ENCODE results near the gene RBPMS2.
"Not testable (repeated sequence)": the region's sequence is repeated elsewhere in the genome, so short reads cannot be mapped to it uniquely, and the experiment has no call there.

The RBPMS2 gene

DNA sequence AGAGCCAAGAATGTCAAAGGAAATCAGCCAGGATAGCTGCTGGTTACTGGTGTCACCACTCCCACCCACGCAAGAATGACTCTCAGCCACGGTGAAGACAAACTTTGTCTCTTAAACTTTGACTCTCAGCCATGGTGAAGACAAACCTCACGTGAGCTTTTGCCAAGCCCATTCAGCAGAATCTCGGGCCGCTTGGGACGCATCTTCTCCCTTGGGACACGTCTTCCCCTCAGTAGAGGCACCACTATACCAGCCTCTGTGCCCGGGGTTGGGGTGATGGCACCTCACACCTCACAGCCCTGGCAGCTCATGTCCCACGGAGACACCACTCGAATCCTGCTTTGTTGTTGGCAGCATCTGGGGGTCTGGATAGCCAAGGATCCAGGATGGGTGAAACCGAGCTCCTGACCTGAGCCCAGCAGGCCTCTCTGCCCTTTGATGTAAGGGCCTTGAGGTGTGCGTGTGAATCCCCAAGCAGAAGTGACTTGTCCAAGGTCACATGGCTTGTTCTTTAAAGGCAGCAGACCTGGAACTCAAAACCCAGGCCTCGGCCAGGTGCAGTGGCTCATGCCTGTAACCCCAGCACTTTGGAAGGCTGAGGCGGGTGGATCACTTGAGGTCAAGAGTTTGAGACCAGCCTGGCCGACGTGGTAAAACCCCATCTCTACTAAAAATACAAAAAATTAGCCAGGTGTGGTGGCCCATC, 21.8 kb downstream of the RBPMS2 start:
- no peak for DNase-seq (ENCODE audit: low read depth)

DNA sequence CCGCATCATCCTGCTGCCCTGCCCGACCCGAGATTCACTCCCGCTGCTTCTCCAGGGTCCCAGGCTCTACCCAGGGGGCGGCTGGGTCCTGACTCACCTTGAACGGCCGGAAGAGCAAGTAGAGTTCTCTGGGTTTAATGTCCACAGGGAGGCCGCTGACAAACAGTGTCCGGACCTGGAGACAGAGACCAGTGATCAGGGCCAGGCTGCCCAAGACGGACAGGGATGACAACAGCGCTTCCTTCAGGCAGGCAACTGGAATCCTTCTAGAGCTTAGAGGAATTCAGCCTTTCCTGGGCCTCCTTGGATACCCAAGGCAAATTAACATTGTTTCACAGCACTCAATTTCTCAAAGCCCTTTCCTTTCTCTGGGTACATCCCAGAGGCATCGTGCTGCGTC, 23.9 kb downstream of the RBPMS2 start:
- DNase-seq (ENCODE audit: low read depth), result no peak

DNA sequence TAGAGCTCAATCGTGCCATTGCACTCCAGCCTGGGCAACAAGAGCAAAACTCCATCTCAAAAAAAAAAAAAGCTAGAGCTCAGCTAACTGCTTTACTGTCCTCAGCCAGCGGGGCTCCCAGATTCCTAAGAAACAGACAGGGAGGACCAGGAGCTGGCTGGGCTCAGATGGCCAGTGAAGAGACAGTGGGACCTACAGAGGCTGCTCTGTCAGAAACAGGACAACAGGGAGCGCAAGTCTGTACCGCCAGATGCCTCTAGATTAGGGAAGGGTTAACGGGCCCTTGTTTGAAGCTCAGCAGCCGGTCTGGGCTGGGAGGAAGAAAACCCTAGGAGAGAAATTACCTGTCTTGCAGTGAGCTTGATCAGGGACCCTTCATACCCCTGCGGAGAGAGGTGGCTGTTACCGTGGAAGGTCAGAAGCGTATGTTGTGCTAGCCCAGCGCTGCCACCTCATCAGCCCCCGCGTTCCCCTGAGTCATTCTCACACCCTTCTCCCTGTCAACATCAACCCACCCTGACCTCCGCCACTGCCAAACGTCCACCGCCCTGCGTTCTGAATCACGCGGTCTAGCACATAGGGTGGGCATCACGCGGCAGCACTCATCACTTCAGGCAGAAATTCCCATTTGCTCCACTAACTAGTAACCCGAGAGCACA, 25.3 kb downstream of the RBPMS2 start:
- no peak for DNase-seq (ENCODE audit: low read depth)

DNA sequence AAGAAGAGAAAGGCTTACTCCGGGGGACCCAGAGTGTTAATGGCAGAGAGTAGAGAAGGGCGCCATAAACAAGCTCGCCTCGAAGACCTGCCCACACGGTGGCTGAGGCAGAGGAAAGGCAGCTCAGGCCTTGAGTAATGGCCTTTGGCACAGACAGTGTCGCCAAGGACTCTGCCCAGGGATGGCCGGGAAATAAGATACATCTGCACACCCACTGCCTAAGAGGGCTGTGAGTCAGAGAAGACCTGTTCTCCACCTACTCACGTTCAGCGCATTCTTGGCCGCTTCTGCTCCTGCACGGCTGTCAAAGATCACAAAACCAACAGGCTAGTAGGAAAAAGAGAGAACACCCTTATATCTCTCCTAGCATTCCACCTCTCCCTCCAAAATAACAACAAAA, 26.2 kb downstream of the RBPMS2 start:
- DNase-seq (ENCODE audit: low read depth), result no peak

DNA sequence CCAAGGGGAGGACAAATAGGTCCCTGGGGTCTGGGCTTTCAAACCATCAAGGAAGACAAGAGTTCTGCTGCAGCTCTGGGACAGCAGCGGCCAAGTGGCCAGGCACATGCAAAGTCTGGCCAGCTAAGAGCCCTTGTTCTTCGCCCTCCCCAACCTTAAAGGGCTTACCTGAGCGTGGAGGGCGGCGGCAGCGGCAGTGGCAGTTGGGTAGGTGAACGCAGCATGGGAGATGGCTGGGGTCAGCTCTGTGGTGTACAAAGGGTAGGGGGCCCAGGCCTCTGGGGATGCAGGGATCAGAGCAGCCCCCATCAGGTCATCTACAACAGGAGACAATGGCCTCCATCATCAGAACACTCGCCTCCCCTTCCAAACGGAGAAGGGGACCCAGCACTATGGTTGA, 27.1 kb downstream of the RBPMS2 start:
- DNase-seq (ENCODE audit: low read depth), result no peak

DNA sequence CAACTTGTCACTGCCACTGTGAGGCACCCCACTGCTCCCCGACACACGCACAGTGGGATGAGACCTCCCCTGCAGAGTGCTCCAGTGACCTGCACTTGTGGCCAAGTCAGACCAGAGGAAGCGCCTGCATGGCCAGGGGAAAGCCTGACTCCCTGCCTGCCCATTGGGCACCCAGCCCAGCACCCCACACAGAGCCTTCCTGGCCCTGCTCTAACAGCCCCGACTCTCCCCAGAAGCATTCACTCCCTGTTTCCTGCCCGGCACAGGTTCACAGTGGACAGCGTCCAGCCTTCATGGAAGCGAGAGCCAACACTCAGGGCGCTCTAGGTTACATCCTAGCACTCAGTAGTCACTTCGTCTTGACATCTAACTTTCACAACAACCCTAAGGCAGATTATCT, 27.8 kb downstream of the RBPMS2 start:
- DNase-seq (ENCODE audit: low read depth), result no peak

DNA sequence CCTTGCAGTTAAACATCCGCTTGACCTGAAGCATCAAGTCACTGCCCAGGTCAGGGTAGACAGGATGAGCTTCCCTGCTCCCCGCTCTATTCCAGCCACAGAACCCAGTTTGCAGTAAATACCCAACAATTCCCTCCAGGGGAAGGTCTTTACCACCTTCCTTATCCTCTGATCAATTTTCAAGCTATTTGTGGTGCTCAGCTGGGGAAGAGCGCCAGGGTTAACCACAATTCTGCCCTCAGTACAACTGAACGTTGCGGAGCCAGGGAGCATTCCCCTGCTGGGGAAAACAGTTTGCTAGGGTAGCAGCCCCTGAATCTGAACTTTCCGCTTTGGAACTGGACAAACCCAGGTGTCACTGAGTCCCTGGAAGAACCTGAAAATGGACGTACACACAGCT, 28.5 kb downstream of the RBPMS2 start:
- no peak for DNase-seq (ENCODE audit: low read depth)

DNA sequence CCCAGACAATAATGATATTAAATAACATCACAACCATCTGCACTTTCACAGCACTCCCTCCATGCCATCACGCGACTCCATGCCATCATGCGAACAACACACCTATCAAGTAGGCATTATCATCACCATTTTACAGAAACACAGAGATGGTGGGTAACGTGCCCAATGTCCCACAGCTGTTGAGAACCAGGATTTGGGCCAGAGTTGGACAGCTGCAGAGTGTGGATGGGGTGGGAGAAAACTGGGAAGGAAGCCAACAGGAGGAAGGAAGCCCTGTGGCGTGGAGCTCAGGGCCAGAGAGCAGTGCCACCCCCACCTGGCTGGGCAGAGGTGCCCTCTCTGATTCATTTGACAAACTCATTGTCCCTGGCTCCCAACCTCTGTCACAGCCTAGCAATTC, 29.0 kb downstream of the RBPMS2 start:
- DNase-seq (ENCODE audit: low read depth), result no peak

DNA sequence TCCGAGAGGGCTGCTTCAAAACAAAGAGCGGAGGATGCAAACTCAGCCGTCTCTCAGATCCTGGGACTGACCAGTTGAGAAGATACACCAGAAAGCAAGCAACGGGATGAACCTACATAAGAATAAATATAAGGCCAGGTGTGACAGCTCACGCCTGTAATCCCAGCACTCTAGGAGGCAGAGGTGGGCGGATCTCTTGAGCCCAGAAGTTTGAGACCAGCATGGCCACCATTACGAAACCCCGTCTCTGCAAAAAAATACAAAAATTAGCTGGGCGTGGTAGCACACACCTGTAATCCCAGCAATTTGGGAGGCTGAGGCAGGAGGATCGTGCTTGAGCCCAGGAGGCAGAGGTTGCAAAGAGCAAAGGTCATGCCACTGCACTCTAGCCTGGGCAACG, 31.7 kb downstream of the RBPMS2 start:
- DNase-seq (ENCODE audit: low read depth), result no peak

DNA sequence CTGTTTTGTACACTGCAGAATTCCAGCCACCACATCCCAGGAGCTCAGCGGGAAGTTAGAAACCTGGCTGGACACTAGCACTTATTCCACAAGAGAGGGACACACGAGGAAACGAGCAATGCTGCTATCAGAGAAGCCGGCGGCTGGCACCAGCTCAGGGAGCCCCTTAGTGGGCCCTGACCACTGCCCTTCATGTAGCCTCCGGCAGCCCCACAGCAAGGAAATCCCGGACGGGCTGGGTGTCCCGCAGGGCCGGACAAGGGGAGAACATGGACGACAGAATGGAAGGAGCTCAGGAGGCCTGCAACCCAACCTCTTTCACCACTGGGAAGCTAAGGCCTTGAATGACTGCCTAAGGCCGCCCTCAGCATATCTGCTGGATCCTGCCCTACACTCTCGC, 32.5 kb downstream of the RBPMS2 start:
- no peak for DNase-seq (ENCODE audit: low read depth)

DNA sequence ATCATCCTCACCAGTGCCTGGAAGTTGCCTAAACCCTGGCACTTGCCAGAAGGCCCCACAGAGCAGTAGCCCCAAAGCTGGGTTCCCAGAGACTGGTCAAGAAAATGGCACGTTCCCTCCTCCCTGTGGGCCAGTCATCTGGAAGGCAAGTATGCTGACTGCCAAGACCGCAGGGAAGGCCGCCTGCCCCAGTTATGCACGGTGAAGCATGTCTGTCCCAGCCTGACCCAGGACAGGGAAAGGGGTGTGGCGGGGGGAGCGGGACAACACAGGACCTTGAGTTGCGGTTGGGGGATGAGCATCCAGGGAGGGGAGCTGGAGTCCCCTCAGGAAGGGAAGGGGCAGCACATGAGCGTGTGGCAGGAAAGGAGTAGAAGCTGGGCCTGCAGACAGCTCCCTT, 33.0 kb downstream of the RBPMS2 start:
- DNase-seq (ENCODE audit: low read depth), result no peak

DNA sequence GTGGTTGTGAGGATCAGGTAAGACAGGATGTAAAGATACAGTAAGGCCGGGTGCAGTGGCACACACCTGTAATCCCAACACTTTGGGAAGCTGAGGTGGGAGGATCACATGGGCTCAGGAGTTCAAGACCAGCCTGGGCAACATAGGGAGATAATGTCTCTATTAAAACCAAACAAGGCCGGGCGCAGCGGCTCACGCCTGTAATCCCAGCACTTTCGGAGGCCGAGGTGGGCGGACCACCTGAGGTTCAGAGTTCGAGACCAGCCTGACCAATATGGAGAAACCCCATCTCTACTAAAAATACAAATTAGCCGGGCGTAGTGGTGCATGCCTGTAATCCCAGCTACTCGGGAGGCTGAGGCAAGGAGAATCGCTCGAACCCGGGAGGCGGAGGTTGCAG, 33.7 kb downstream of the RBPMS2 start:
- not testable (repeated sequence) for DNase-seq (ENCODE audit: low read depth)

DNA sequence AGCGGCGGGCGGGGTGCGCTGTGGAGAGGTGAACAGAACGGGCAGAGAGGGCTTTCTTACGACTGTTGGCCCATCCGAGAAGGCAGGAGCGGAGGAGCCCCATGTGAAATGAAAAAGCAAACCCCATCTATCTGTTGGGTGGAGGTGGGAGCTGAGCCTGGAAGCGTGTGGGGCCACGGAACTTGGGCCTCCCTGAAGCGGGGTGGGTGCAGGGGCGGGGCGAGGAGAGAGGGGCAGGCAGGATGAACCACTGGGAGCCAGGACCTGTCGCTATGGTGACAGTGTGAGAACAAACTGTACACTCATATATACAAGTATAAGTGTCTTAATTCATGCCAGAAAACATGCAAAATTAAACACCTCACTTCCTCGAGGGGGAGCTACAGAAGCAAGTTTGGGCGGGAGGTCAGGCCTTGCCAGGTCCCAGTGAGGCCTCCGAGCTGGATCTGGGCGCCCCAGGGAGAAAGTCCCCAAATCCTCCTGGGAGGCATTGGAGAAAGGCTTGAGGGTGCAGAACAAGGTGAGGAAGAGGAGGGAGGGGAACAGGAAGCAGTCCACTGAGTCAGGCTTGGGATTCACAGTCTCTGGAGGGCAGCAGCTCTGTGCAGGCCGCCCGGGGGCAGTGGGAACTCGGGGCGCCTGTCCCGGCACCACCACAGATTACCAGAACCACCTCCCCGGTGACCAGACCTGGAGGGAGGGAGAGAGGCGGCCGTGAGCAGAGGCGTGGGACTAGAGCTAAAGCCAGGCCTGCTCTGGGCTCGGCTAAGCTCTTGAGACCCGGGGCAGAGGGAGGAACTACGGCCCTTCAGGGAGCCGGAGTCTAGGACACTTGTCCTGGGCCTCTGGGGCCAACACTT, 34.8 kb downstream of the RBPMS2 start:
- DNase-seq (ENCODE audit: low read depth), result no peak

DNA sequence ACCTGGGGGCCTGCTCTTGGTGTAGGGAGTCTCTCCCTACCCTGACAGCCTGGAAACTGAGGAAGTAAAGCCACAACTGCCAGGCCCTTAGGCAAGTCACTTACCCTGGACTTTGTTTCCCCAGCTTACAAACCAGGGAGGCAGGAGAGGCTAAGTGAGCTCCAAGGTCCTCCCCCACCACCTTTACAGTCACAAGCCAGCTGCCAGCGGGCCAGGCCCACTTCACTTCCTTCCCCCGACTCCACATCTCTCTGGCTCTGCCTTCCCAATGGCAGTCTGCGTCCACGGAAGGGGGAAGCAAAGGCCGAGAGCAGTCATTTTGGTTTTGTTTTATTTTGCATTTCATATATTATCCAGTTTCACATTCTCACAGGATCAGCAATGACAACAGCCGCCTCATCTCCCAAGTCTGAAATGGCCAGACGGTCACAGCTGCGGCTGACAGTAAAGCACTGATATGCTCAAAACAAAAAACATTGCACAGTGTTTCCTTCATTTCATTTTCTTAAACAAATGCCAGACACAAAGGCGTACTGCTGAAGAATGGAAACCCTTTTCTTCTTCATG, 35.7 kb downstream of the RBPMS2 start:
- no peak for DNase-seq (ENCODE audit: low read depth)

DNA sequence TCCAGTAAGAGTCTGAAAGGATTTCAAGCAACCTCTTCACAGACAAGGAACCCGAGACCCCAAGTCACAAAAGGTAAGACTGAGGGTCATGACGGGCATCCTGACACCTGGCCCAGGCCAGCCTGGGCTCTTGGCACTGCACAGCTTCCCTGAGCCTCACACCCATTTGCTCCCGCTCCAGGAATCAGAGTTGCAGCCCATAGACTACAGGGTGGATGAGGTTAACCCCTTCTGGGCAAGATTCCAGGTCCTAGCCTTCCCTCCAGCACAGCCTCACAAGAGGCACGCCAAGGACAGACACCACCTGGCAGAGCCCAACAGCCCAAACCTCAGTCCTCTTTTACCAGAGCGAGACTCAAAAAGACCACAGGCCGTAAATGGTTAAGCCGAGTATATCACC, 36.2 kb downstream of the RBPMS2 start:
- DNase-seq (ENCODE audit: low read depth), result no peak

DNA sequence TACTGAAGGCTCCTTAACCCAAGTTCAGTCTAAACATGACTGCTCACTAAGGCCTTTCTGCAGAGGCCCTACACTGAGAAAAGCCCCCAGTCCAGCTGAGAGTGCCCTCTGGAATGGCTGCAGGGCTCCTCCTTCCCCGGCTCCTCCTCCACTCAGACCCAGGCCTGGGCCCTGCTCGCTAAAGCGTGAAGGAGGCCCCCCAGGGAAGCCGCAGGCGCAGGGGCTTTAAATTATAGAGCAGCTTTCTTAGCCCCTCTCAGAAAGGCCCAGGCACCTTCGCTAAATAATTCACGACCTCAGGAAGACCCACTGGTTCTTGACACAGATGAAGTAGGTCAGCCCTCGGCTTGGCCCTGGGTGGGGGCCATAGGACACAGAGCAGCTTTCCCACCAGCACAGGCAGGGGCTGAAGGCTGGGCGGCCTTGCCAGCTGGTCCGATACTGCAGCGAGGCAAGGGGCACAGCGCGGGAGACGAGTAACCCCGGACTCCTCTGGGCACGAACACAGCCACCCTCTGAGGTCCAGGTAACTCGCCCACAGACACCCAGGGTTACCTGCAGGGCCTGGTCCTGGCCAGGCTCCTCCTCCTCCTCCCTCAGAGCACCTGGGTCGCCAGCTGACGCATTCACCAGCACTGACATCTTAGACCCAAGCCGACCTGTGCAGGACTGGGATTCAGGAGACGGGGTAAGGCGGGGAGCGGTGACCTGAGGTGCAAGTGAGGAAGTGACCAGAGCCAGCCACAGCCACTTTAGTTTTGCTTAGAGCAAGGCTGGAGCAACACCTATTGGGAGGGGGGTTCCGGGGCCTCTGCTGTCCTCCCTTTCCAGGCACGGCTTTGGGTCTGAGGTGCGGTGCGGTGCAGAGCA, 36.9 kb downstream of the RBPMS2 start:
- no peak for DNase-seq (ENCODE audit: low read depth)

DNA sequence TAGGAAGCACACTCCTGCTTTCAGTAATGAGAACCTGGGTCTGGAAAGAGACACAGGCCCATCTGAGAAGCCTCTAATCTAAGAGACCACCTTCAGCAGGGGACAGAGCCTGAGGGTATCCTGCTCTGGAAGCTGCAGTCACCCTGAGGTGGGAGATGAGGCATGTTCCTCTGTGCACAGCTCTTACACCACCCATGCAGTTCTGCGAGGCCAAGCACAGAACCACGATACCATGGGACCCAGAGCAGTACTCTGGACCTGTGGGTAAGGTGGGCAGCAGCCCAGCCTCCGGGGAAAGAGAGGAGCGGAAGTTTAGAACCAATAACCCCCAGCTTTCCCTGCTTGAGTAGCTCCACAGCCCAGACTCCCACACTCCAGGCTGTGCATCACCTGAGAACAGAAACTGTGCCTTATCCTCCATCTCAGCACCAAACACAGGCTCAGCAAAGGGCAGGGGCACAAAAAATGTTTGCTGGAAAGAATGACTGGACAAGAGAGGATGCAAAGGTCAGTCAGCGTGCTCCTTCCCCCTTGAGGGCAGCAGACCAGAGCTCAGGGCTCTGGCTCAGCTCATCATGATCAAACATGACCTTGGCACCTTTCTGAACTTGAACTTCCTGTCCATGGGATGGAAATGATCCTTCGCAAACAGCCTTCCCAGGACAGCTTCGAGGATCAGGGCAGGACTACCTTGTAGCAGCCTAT, 43.1 kb downstream of the RBPMS2 start:
- no peak for DNase-seq (ENCODE audit: low read depth)

DNA sequence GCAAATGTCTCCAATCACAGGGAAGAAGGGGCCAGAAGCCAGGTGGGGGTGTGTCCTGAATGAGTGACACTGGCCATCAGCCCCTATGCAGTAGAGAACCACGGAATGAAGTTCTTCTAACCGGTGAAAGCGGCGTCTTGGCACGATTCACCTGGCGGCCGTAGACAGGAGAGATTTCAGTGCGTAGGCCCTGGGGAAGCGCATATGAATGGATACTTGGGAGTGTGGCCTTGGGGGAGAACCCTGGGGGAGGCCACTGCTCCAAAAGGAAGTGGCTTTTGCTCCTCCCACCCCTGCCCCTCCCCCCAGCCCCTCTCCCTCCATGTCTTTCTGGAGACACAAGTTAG, 43.6 kb downstream of the RBPMS2 start:
- no peak for DNase-seq (ENCODE audit: low read depth)

DNA sequence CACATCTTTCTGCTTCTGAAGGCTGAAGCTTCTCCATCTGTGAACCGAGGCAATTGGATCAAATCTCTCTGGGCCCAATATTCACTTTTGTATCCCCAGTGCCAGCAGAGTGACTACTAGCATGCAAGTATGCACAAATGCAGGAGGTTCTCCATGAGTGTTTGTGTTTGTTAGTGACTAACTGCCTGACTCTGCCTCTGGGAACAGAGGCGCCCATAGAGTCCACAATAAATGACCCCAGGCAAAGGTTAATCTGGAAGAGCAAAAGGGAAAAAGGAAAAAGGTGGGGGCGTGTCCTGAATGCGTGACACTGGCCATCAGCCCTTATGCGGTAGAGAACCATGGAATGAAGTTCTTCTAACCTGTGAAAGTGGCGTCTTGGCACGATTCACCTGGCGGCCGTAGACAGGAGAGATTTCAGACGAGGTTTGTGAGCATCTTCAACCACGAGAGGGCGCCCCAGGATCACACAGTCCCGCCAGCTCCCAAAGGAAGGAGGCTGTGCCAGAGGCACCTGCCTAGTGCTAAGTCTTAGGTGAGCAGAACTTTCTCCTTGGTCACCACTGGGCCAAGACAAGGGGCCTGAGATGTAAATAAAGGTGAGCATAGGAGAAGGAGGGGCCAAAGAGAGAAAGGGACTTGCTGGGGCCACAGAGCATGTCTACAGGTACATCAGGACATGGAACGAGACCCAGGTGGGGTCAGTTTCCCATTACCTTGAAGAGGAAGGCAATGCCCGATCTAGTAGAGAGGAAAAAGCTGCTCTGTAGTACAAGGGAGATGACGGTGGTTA, 44.2 kb downstream of the RBPMS2 start:
- peak; percentile 81 for DNase-seq (ENCODE audit: low read depth)

DNA sequence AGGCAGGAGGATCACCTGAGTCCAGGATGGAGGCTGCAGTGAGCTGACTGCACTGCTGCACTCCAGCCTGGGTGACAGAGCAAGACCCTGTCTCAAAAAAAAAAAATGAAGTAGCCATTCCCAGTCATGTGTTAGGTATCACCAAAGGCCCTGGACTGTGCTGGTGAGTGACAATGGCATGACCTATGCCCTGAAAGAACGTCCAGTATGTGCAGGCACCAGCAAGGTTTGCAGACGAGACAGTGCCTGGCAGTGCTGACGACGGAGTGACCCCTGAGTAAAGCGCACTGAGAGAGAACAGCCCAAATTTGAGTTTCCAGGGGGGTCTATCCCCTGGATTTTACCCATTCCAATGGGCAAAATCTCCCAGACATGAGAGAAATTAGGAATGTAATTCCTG, 45.2 kb downstream of the RBPMS2 start:
- no peak for DNase-seq (ENCODE audit: low read depth)
